SU-DHL-6 (cell line): ENCODE results near the gene GPR68.

Experiments
- H2AFZ ChIP-seq: fragments of 200-600 bp; sonication (generic); 2 replicates; pipeline ENCODE4 v1.6.1; 2014; ENCODE audit warnings: low read depth, mild to moderate bottlenecking, moderate library complexity, mixed read lengths, antibody characterized with exemption, low read length; ENCODE audit not compliant: severe bottlenecking
- H3F3A ChIP-seq: fragments of 200-600 bp; shearing (Covaris generic); 2 replicates; pipeline ENCODE4 v1.6.0; 2016; ENCODE audit warnings: antibody characterized with exemption, mild to moderate bottlenecking; ENCODE audit not compliant: insufficient read depth
- H3K27ac ChIP-seq: fragments of 200-600 bp; sonication (generic); 2 replicates; pipeline ENCODE4 v1.5.1; 2016; ENCODE audit warnings: low read depth, mild to moderate bottlenecking, low read length, moderate library complexity, mixed read lengths
- H3K27me3 ChIP-seq: fragments of 200-600 bp; sonication (generic), shearing (Covaris generic); 2 replicates; pipeline ENCODE4 v1.6.0; 2014; ENCODE audit warnings: mild to moderate bottlenecking, low read length
- H3K36me3 ChIP-seq: fragments of 200-600 bp; sonication (generic); 2 replicates; pipeline ENCODE4 v1.6.1; 2014; ENCODE audit warnings: mild to moderate bottlenecking, low read length, mixed read lengths
- H3K4me2 ChIP-seq: fragments of 300-600, 200-600 bp; shearing (Covaris generic), sonication (generic); 2 replicates; pipeline ENCODE4 v1.6.0; 2014; ENCODE audit warnings: low read length, low read depth, mild to moderate bottlenecking; ENCODE audit not compliant: poor library complexity, severe bottlenecking
- H3K4me3 ChIP-seq: fragments of 200-600 bp; sonication (generic); 2 replicates; pipeline ENCODE4 v1.5.1; 2014; ENCODE audit warnings: antibody characterized with exemption, low read length, mild to moderate bottlenecking, mixed read lengths; ENCODE audit not compliant: insufficient read depth, poor library complexity, severe bottlenecking
- H3K79me2 ChIP-seq: fragments of 200-600 bp; sonication (generic); 2 replicates; pipeline ENCODE4 v1.6.1; 2014; ENCODE audit warnings: mild to moderate bottlenecking, low read length, moderate library complexity; ENCODE audit not compliant: insufficient read depth
- H3K9ac ChIP-seq: fragments of 200-600 bp; sonication (generic); 2 replicates; pipeline ENCODE4 v1.7.0; 2014; ENCODE audit warnings: mild to moderate bottlenecking, low read length
- H3K9me2 ChIP-seq: fragments of 200-600 bp; sonication (generic); replicated peaks from 2 replicates; pipeline ENCODE4 v1.6.1; 2014; ENCODE audit warnings: low read length; ENCODE audit not compliant: insufficient read depth
- H3K9me3 ChIP-seq: fragments of 200-600 bp; sonication (generic); 2 replicates; pipeline ENCODE4 v1.6.1; 2014; ENCODE audit warnings: low read length, mixed read lengths; ENCODE audit not compliant: insufficient read depth
- H4K20me1 ChIP-seq: fragments of 200-600 bp; sonication (generic); 2 replicates; pipeline ENCODE4 v1.6.1; 2014; ENCODE audit warnings: low read depth, mild to moderate bottlenecking, antibody characterized with exemption, low read length, moderate library complexity, mixed read lengths
- EZH2phosphoT487 ChIP-seq: fragments of 200-600 bp; sonication (generic), shearing (Covaris generic); conservative IDR thresholded peaks from 2 replicates; pipeline ENCODE4 v1.6.1; 2018; ENCODE audit warnings: mild to moderate bottlenecking, antibody characterized with exemption, low read length, moderate library complexity, mixed read lengths
- TF ChIP-seq, protein P1 (sequence below): fragments of 200-600 bp; sonication (generic); IDR thresholded peaks from one replicate; pipeline ENCODE4 v1.5.1; 2017; ENCODE audit warnings: antibody characterized with exemption, mild to moderate bottlenecking, low read length, moderate library complexity; ENCODE audit not compliant: insufficient read depth, poor library complexity, severe bottlenecking

GPR68 gene

DNA sequence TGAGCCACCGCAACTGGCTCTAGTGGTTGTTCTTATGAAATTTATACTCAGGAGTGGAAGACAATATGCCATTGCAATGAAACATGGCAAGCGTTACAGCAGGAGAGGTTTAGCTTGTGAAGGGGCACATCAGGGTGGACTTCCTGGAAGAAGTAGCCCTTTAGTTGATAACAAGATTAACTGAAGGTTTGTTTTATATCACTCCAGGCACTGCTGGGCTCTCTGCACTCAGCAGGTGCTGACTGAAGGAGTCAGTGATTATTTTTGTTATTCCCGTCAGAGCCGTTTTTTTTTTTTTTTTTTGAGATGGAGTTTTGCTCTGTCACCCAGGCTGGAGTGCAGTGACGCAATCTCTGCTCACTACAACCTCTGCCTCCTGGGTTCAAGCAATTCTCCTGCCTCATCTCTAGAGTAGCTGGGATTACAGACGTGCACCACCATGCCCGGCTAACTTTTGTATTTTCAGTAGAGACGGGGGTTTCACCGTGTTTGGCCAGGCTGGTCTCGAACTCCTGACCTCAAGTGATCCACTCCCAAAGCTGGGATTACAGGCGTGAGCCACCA, 17.6 kb upstream of the GPR68 start:
- Histone ChIP-seq H2AFZ (no peak overlapping the region), H3K4me2 (no peak overlapping the region), H3F3A (peaks cover 11% of the 10 kb centered on the region), H3K4me3 (no peak overlapping the region), H3K79me2 (no peaks in the 10 kb centered on the region), H3K27me3 (no peaks in the 10 kb centered on the region), H3K27ac (no peak overlapping the region), H3K9me3 (no peaks in the 10 kb centered on the region), H4K20me1 (no peaks in the 10 kb centered on the region), H3K36me3 (no peaks in the 10 kb centered on the region), H3K9ac (no peak overlapping the region), H3K9me2 (no peaks in the 10 kb centered on the region)
- TF ChIP-seq, protein P1, sequence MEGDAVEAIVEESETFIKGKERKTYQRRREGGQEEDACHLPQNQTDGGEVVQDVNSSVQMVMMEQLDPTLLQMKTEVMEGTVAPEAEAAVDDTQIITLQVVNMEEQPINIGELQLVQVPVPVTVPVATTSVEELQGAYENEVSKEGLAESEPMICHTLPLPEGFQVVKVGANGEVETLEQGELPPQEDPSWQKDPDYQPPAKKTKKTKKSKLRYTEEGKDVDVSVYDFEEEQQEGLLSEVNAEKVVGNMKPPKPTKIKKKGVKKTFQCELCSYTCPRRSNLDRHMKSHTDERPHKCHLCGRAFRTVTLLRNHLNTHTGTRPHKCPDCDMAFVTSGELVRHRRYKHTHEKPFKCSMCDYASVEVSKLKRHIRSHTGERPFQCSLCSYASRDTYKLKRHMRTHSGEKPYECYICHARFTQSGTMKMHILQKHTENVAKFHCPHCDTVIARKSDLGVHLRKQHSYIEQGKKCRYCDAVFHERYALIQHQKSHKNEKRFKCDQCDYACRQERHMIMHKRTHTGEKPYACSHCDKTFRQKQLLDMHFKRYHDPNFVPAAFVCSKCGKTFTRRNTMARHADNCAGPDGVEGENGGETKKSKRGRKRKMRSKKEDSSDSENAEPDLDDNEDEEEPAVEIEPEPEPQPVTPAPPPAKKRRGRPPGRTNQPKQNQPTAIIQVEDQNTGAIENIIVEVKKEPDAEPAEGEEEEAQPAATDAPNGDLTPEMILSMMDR = no peak
- TF ChIP-seq EZH2phosphoT487 = no peak

- Histone ChIP-seq H3K9me3 (no peaks in the 10 kb centered on the region), H3K79me2 (no peaks in the 10 kb centered on the region), H3K27me3 (no peaks in the 10 kb centered on the region), H3K9me2 (no peaks in the 10 kb centered on the region), H3K27ac (no peak overlapping the region), H3K4me3 (no peak overlapping the region), H4K20me1 (no peaks in the 10 kb centered on the region), H3K36me3 (no peaks in the 10 kb centered on the region), H3F3A (0 out of 2 replicates have a peak, but pooled peaks cover 2% of the 10 kb centered on the region), H3K4me2 (no peak overlapping the region), H2AFZ (no peak overlapping the region), H3K9ac (no peak overlapping the region)
- TF ChIP-seq, protein P1 = no peak
- no peak for TF ChIP-seq EZH2phosphoT487
These were observed 16.6 kb upstream of the GPR68 start for GRCh38 chr14:91261115-91261514.

GRCh38 chr14:91258876-91259275, 14.4 kb upstream of the GPR68 start:
- H3K4me2 ChIP-seq = no peak overlapping the region
- H3K27me3 ChIP-seq = no peaks in the 10 kb centered on the region
- H2AFZ ChIP-seq = no peak overlapping the region
- no peaks in the 10 kb centered on the region for H3F3A ChIP-seq
- no peaks in the 10 kb centered on the region for H3K79me2 ChIP-seq
- no peak overlapping the region for H3K9ac ChIP-seq
- H3K9me2 ChIP-seq = no peaks in the 10 kb centered on the region
- H3K9me3 ChIP-seq = no peaks in the 10 kb centered on the region
- H3K36me3 ChIP-seq = no peaks in the 10 kb centered on the region
- H3K27ac ChIP-seq = no peak overlapping the region
- TF ChIP-seq, protein P1 = no peak
- no peak for TF ChIP-seq EZH2phosphoT487
- H4K20me1 ChIP-seq = no peaks in the 10 kb centered on the region
- no peak overlapping the region for H3K4me3 ChIP-seq
